ENCODE data around the gene FHIT. TPM values are rescaled to one million over a fixed set of nuclear protein-coding genes. Genes with fewer than 3 reads are reported as not detected.

Gene FHIT
- total and polyA plus RNA-seq, 9 donors: 5.1 to 11.8 (median 9.5) TPM

GRCh38 chr3:59914251-59914650 is 1337.0 kb downstream of the FHIT start:
- Histone ChIP-seq H3K27me3 (no peaks in the 10 kb centered on the region), H3K4me3 (no peak overlapping the region), H3K4me1 (ENCODE audit: insufficient read depth) (no peaks in the 10 kb centered on the region), H3K9me3 (no peaks in the 10 kb centered on the region), H3K27ac (no peak overlapping the region), H3K36me3 (no peaks in the 10 kb centered on the region)
- TF ChIP-seq EP300 (IDR thresholded peaks at IDR 0.05) (no peak), POLR2A (IDR thresholded peaks at IDR 0.05) (no peak), CTCF (IDR thresholded peaks at IDR 0.05) (no peak)
- intact Hi-C loops (cut with DNase I): no loop called here
- WGBS, 3 donors: 67 to 79% (median 78%) methylated on average over 6 of the region's 6 CpGs
- DNase-seq: no peak

- Histone ChIP-seq H3K27me3 (no peaks in the 10 kb centered on the region), H3K4me1 (ENCODE audit: insufficient read depth) (no peaks in the 10 kb centered on the region), H3K9me3 (no peaks in the 10 kb centered on the region), H3K27ac (no peak overlapping the region), H3K4me3 (no peak overlapping the region), H3K36me3 (no peaks in the 10 kb centered on the region)
- intact Hi-C loops (cut with DNase I): no loop called here
- no peak for DNase-seq
- 92 to 98% (median 95%) methylated on average over 1 of the region's 1 CpG for WGBS, 3 donors
- TF ChIP-seq CTCF (IDR thresholded peaks at IDR 0.05) (no peak), POLR2A (IDR thresholded peaks at IDR 0.05) (no peak), EP300 (IDR thresholded peaks at IDR 0.05) (no peak)
Observed at GRCh38 chr3:59913645-59914044, 1337.6 kb downstream of the FHIT start.

GRCh38 chr3:59908701-59909100 is 1342.6 kb downstream of the FHIT start:
- intact Hi-C loops (cut with DNase I): no loop called here
- Histone ChIP-seq H3K9me3 (no peaks in the 10 kb centered on the region), H3K36me3 (no peaks in the 10 kb centered on the region), H3K27me3 (no peaks in the 10 kb centered on the region), H3K4me3 (no peak overlapping the region), H3K27ac (no peak overlapping the region), H3K4me1 (ENCODE audit: insufficient read depth) (no peaks in the 10 kb centered on the region)
- 70 to 76% (median 71%) methylated on average over 2 of the region's 2 CpGs for WGBS, 3 donors
- no peak for DNase-seq
- TF ChIP-seq CTCF (IDR thresholded peaks at IDR 0.05) (no peak), EP300 (IDR thresholded peaks at IDR 0.05) (no peak), POLR2A (IDR thresholded peaks at IDR 0.05) (no peak)

GRCh38 chr3:59908280-59908679 is 1343.0 kb downstream of the FHIT start:
- DNase-seq: no peak
- WGBS, 3 donors: 62 to 71% (median 64%) methylated on average over 2 of the region's 2 CpGs
- Histone ChIP-seq H3K4me1 (ENCODE audit: insufficient read depth) (no peaks in the 10 kb centered on the region), H3K27me3 (no peaks in the 10 kb centered on the region), H3K36me3 (no peaks in the 10 kb centered on the region), H3K9me3 (no peaks in the 10 kb centered on the region), H3K27ac (no peak overlapping the region), H3K4me3 (no peak overlapping the region)
- intact Hi-C loops (cut with DNase I): no loop called here
- TF ChIP-seq EP300 (IDR thresholded peaks at IDR 0.05) (no peak), CTCF (IDR thresholded peaks at IDR 0.05) (no peak), POLR2A (IDR thresholded peaks at IDR 0.05) (no peak)

- Histone ChIP-seq H3K9me3 (no peaks in the 10 kb centered on the region), H3K27me3 (no peaks in the 10 kb centered on the region), H3K27ac (no peak overlapping the region), H3K36me3 (no peaks in the 10 kb centered on the region), H3K4me1 (ENCODE audit: insufficient read depth) (no peaks in the 10 kb centered on the region), H3K4me3 (no peak overlapping the region)
- no peak for DNase-seq
- TF ChIP-seq POLR2A (IDR thresholded peaks at IDR 0.05) (no peak), CTCF (IDR thresholded peaks at IDR 0.05) (no peak), EP300 (IDR thresholded peaks at IDR 0.05) (no peak)
- intact Hi-C loops (cut with DNase I): no loop called here
- 95 to 96% (median 95%) methylated on average over 3 of the region's 3 CpGs for WGBS, 3 donors
Observed at GRCh38 chr3:59904296-59904695, 1347.0 kb downstream of the FHIT start.

All from ovary (tissue), 9 donors.